GM20000 (cell line): ENCODE data around the gene P3H1.

ENCODE experiments used
- DNase-seq: peaks from one replicate; pipeline ENCODE4 v3.0.0; 2012; ENCODE audit warnings: low spot score
- TF ChIP-seq, protein P1 (sequence below): IDR thresholded peaks from 2 replicates; pipeline ENCODE4 v1.5.1; 2012; ENCODE audit warnings: mild to moderate bottlenecking, control low read depth; ENCODE audit errors: extremely low read depth, missing control alignments

P3H1 gene

GRCh38 chr1:42698081-42698813 is 68.6 kb downstream of the P3H1 start:
- TF ChIP-seq, protein P1, sequence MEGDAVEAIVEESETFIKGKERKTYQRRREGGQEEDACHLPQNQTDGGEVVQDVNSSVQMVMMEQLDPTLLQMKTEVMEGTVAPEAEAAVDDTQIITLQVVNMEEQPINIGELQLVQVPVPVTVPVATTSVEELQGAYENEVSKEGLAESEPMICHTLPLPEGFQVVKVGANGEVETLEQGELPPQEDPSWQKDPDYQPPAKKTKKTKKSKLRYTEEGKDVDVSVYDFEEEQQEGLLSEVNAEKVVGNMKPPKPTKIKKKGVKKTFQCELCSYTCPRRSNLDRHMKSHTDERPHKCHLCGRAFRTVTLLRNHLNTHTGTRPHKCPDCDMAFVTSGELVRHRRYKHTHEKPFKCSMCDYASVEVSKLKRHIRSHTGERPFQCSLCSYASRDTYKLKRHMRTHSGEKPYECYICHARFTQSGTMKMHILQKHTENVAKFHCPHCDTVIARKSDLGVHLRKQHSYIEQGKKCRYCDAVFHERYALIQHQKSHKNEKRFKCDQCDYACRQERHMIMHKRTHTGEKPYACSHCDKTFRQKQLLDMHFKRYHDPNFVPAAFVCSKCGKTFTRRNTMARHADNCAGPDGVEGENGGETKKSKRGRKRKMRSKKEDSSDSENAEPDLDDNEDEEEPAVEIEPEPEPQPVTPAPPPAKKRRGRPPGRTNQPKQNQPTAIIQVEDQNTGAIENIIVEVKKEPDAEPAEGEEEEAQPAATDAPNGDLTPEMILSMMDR: no peak
- no peak for DNase-seq
